ENCODE measurements around the gene SLC29A2. TPM values are rescaled to one million over a fixed set of nuclear protein-coding genes. Genes with fewer than 3 reads are reported as not detected.

The SLC29A2 gene
- polyA plus RNA-seq, 3 donors = 0.11 to 1.3 TPM; not detected in 1

DNA sequence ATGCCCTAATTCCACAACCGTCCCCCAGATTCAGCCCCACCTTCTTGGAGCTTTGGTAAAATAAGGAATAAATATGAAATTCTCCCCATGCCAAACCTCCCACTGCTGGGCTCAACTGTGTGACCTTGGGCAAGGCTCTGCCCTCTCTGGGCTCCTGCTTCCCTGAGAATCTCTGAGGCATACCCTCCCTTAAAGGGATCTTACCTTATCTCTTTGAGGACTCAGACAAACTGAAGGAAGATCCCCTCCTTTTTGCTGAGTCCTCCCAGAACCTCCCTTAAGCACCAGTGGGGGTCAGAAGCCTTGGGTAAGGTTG lies 57.4 kb downstream of the SLC29A2 start:
- no peaks in the 10 kb centered on the region for H3K79me2 ChIP-seq (ENCODE audit: insufficient read depth, low read length)
- DNase-seq = no peak
- no peak overlapping the region for H2AFZ ChIP-seq (ENCODE audit: insufficient read depth, low read depth, low read length, poor library complexity, severe bottlenecking)
- Mint-ChIP-seq H3K27ac (no peak overlapping the region), H3K4me3 (no peak overlapping the region), H3K36me3 (peaks cover 0 to 2% of the 10 kb centered on the region in 2 donors), H3K4me1 (peaks cover 46% of the 10 kb centered on the region), H3K9me3 (peaks cover 0 to 2% (median 0%) of the 10 kb centered on the region in 7 donors), H3K27me3 (ENCODE audit: low read depth in 3 of 3) (peaks cover 4 to 18% (median 15%) of the 10 kb centered on the region in 3 donors)
- H3K9me3 ChIP-seq (replicated peaks in 1 of 2; ENCODE audit: control insufficient read depth in 1 of 2, insufficient read depth in 1 of 2, low read length in 2 of 2) = no peaks in the 10 kb centered on the region
- H3K27ac ChIP-seq (ENCODE audit: low read depth in 1 of 2, low read length in 2 of 2) = no peak overlapping the region
- H3K36me3 ChIP-seq (replicated peaks in 1 of 2; ENCODE audit: control insufficient read depth in 1 of 2, insufficient read depth in 2 of 2, low read length in 2 of 2) = no peaks in the 10 kb centered on the region
- WGBS (ENCODE audit: insufficient coverage) = no CpG with 5 or more reads among the region's 1 CpG
- no peaks in the 10 kb centered on the region for H4K20me1 ChIP-seq (ENCODE audit: insufficient read depth, low read length)
- no peak overlapping the region for H3K4me2 ChIP-seq (replicated peaks; ENCODE audit: extremely low read depth, low read length, poor library complexity, severe bottlenecking)
- TF ChIP-seq, protein P1, sequence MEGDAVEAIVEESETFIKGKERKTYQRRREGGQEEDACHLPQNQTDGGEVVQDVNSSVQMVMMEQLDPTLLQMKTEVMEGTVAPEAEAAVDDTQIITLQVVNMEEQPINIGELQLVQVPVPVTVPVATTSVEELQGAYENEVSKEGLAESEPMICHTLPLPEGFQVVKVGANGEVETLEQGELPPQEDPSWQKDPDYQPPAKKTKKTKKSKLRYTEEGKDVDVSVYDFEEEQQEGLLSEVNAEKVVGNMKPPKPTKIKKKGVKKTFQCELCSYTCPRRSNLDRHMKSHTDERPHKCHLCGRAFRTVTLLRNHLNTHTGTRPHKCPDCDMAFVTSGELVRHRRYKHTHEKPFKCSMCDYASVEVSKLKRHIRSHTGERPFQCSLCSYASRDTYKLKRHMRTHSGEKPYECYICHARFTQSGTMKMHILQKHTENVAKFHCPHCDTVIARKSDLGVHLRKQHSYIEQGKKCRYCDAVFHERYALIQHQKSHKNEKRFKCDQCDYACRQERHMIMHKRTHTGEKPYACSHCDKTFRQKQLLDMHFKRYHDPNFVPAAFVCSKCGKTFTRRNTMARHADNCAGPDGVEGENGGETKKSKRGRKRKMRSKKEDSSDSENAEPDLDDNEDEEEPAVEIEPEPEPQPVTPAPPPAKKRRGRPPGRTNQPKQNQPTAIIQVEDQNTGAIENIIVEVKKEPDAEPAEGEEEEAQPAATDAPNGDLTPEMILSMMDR (IDR thresholded peaks at IDR 0.05) = no peak
- H3K4me1 ChIP-seq (ENCODE audit: control insufficient read depth in 1 of 2, insufficient read depth in 2 of 2, low read length in 2 of 2) = peaks cover 52 to 63% of the 10 kb centered on the region in 2 donors
- H3K9ac ChIP-seq (ENCODE audit: insufficient read depth, low read length, poor library complexity, severe bottlenecking) = no peak overlapping the region
- no peak overlapping the region for H3K4me3 ChIP-seq (replicated peaks in 1 of 3; ENCODE audit: low read depth in 2 of 3, low read length in 3 of 3)
- intact Hi-C loops (cut with micrococcal nuclease) = loop anchor here in 1 of 2 donors (10.0 kb wide), 1 partner anchor 71 kb away; no protein-coding TSS in a partner anchor
- no peaks in the 10 kb centered on the region for H3K27me3 ChIP-seq (ENCODE audit: control insufficient read depth in 2 of 2, insufficient read depth in 2 of 2, low read length in 2 of 2)

DNA sequence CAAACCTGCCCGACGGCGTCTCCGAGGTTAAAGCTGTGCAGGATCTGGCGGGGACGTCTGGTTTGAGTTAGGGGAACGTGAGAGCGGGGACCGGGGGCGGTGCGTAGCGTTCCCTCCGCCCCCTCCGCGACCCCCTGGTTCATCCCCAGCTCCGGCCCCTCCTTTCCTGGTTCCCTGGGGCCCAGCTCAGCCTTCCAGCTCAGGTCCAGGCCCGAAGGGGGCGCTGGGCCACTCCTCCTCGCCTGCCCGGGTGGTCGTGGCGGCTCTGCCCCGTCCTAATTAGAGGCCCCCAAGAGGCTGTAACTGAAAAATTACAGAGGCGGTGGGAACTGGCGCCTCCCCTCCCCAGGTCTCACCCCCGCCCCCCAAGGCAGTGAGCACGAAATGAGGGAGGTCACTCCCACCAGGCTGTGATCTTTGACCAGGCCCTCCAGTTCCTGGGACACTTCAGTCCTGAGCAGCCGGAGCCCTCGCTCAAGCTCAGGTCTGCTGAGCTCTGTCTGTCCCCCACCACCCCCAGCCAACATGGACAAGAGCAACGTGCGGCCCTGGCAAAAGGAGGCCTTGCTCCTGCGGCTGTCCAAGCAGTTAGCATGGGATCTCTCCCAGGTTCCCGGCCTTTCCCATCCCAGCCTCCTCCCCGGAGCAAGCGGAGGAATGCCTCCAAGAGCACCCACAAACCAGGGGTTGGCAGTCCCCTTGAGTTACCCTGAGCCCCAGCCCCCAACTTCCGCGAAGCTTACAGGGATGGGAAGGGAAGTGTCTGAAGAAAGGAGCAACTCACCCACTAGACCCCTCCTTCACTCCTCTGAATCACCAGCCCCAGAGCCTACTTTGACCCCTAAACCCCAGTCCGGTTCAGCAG lies 58.0 kb downstream of the SLC29A2 start:
- no peaks in the 10 kb centered on the region for H3K36me3 ChIP-seq (replicated peaks in 1 of 2; ENCODE audit: control insufficient read depth in 1 of 2, insufficient read depth in 2 of 2, low read length in 2 of 2)
- H3K79me2 ChIP-seq (ENCODE audit: insufficient read depth, low read length) = no peaks in the 10 kb centered on the region
- peak overlapping the region in 2 of 3 experiments; percentile 7 to 90 for H3K4me3 ChIP-seq (replicated peaks in 1 of 3; ENCODE audit: low read depth in 2 of 3, low read length in 3 of 3)
- H3K27ac ChIP-seq (ENCODE audit: low read depth in 1 of 2, low read length in 2 of 2) = peak overlapping the region; percentile 20 to 79
- H4K20me1 ChIP-seq (ENCODE audit: insufficient read depth, low read length) = no peaks in the 10 kb centered on the region
- Mint-ChIP-seq H3K4me3 (peak overlapping the region; percentile 69 to 92), H3K36me3 (peaks cover 0 to 2% of the 10 kb centered on the region in 2 donors), H3K9me3 (peaks cover 0 to 2% (median 0%) of the 10 kb centered on the region in 7 donors), H3K27me3 (ENCODE audit: low read depth in 3 of 3) (peaks cover 4 to 15% (median 15%) of the 10 kb centered on the region in 3 donors), H3K4me1 (peaks cover 40% of the 10 kb centered on the region), H3K27ac (peak overlapping the region; percentile 25 to 99 (median 89))
- WGBS (ENCODE audit: insufficient coverage) = 64% methylated on average over 31 of the region's 38 CpGs
- peak overlapping the region; percentile 90 for H3K4me2 ChIP-seq (replicated peaks; ENCODE audit: extremely low read depth, low read length, poor library complexity, severe bottlenecking)
- DNase-seq = peak in 1 of 3 donors; percentile 21
- H3K4me1 ChIP-seq (ENCODE audit: control insufficient read depth in 1 of 2, insufficient read depth in 2 of 2, low read length in 2 of 2) = peaks cover 46 to 57% of the 10 kb centered on the region in 2 donors
- intact Hi-C loops (cut with micrococcal nuclease) = loop anchor here (2.0 to 10.0 kb wide), 2 partner anchors 31 to 71 kb away; partner anchors contain the start of gene BRMS1 (in 1 of the 2)
- peak overlapping the region; percentile 46 for H3K9ac ChIP-seq (ENCODE audit: insufficient read depth, low read length, poor library complexity, severe bottlenecking)
- peak overlapping the region; percentile 79 for H2AFZ ChIP-seq (ENCODE audit: insufficient read depth, low read depth, low read length, poor library complexity, severe bottlenecking)
- TF ChIP-seq, protein P1 (IDR thresholded peaks at IDR 0.05) = no peak
- no peaks in the 10 kb centered on the region for H3K9me3 ChIP-seq (replicated peaks in 1 of 2; ENCODE audit: control insufficient read depth in 1 of 2, insufficient read depth in 1 of 2, low read length in 2 of 2)
- H3K27me3 ChIP-seq (ENCODE audit: control insufficient read depth in 2 of 2, insufficient read depth in 2 of 2, low read length in 2 of 2) = no peaks in the 10 kb centered on the region

Measured in CD14-positive monocyte (primary cell).